Measurements from ENCODE around the gene INTS15. TPM values are rescaled to one million over a fixed set of nuclear protein-coding genes. Genes with fewer than 3 reads are reported as not detected.
"Not testable (repeated sequence)": the region's sequence is repeated elsewhere in the genome, so short reads cannot be mapped to it uniquely, and the experiment has no call there.

The INTS15 gene
- polyA plus RNA-seq, 3 donors: 37.3 to 47.6 (median 40.5) TPM

- DNase-seq: no peak
Measured at GRCh38 chr7:6614953-6615722, 25.3 kb downstream of the INTS15 start, which contains the start of gene ZNF853. ZNF853 (plus strand) TSS chr7:6615610; CDS start chr7:6616175, 565 bp downstream.

DNA sequence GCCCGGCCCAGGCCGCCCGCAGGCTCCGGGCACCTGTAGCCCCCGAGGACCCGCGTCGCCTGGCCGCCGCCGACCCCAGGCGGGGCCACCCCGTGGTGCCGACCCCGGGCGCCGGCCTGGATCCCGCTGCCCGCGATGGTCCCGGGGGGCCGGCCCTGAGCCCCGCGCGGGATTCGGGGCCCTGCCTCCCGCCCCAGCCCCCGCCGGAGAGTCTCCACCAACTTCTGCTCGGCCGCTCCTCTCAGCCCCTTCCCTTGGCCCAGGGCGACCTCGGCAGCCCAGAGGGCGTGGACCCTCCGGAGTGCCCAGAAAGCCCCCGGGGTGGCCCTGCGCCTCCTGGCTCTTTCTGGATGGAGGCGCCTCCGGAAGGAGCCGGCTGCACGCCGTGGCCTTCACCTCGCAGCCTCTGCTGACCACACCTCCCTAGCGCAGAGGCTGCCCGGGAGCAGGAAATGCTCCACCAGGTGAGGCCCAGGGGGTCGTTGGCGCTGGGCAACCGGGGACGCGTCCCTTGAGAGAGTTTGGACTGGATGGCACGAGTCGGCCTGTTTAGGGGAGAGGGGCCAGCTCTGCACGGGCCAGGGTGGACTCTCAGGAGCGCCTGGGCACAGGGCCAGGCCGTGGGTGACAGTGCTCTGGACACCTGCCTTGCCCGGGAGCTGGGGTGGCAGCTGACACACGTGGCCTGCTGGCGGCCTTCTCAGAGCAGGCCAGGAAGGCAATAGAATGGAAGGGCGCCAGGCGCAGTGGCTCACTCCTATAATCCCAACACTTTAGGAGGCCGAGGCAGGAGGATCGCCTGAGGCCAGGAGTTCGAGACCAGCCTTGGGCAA is 26.1 kb downstream of the INTS15 start:
- DNase-seq: no peak

DNA sequence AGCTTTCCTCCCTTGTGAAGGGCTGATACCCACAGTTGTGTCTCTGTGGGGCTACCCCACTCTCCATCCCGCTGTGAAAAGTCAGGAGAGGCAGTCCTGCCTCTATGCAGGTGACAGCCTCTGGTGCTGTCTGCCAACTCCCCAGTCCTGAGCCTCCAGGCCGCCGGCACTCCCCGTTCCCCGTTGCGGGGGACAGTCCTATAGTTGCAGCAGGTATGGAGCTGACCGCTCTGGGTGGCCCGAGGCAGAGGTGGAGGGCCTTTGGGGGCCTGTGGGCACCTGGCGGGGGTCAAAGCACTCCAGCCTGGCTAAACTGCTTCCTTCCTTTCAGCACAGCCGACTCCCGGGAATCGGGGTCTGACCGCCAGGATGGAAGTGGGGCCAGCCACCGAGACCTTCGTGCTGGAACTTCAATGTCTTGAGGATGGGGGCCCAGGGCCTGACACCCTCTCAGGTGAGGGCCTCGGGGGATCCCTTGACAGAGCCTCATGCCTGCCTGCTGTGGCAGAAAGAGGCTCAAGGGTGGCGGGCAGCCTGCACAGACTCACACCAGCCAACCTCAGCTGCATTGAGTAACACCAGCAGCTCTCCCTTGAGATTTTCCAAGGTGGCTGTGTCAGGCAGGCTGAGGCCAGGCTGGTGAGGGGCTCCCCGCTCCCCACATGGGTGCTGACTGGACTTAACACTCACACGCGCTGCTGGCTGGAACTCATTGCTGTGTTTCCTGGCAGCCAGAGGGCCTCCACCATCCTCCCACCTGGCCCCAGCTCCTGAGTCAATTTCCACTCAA is 27.2 kb downstream of the INTS15 start:
- DNase-seq: no peak

DNA sequence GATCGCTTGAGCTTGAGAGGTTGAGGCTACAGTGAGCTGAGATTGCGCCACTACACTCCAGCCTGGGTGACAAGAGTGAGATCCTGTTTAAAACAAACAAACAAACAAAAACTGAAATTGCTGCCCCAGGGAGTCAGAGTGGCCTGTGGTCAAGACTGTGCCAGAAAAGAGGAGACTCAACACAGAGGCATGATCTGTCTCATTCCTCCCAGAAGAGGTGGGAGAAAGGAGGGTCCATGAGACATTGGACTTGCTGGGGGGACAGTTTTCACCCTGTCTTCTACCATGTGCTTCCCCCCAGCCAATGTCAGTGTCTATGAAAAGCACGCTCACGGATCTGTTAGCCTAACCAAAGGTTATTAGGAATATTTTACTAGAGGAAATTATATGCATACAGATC is 28.8 kb downstream of the INTS15 start:
- DNase-seq: no peak

GRCh38 chr7:6619961-6620360 is 30.1 kb downstream of the INTS15 start:
- DNase-seq: no peak

DNA sequence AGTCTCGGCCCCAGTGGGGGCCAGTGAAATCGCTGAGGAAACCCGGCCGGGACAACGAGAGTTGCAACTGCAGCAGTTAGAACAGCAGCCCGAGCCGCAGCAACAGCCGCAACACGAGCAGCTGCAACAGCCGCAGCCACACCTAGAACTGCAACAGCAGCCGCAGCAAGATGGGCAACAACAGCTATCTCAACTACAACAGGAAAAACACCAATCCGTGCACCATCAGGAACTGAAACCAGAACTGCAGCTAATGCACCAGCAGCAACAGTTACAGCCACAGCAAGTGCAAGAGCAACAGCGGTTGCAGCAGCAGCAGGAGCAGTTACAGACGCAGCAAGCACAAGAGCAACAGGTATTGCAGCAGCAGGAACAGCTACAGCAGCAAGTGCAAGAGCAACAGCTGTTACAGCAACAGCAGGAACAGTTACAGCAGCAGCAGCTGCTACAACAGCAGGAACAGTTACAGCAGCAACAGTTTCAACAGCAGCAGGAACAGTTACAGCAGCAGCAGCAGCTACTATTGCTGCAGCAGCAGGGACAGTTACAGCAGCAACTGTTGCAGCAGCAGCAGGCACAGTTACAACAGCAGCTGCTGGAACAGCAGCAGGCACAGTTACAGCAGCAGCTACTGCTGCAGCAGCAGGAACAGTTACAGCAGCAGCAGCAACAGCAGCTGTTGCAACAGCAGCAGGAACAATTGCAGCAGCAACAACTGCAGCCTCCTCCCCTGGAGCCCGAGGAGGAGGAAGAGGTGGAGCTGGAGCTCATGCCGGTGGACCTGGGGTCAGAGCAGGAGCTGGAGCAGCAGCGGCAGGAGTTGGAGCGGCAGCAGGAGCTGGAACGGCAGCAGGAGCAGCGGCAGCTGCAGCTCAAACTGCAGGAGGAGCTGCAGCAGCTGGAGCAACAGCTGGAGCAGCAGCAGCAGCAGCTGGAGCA is 31.6 kb downstream of the INTS15 start:
- no peak for DNase-seq

- DNase-seq: no peak
Measured at GRCh38 chr7:6622134-6622710, 32.4 kb downstream of the INTS15 start.

DNA sequence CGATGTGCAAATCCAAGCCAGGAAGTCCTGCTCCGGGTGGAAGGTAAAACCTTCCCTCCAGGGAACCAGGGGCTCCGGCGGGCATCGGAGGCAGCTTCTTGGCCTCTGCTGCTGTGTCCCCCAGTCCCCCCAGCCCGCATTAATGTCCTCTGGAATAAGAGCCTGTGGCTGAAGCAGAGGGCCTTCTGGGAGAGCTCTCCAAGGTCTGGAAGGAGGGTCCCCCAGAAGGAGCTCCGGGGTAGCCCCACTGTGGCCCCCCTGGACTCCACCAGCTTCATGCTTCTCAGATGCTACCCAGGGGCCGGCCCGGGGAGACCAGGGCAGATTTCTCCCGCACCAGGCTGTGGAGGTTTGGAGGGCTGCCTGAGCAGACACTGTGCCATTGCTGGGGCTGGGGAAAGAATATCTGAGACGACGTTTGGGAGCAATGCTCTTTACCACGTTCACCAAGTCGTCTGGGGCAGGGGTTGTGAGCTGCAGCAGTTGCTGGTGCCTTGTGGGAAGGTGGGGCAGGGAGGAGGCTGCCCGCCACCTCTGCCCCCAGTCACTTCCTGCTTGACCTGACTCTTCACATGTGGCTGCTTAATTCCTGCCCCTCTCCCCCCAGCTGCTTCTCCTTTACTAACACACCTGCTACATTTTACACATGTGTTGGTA is 33.9 kb downstream of the INTS15 start:
- no peak for DNase-seq

GRCh38 chr7:6624246-6624611 is 34.4 kb downstream of the INTS15 start:
- DNase-seq: no peak

DNA sequence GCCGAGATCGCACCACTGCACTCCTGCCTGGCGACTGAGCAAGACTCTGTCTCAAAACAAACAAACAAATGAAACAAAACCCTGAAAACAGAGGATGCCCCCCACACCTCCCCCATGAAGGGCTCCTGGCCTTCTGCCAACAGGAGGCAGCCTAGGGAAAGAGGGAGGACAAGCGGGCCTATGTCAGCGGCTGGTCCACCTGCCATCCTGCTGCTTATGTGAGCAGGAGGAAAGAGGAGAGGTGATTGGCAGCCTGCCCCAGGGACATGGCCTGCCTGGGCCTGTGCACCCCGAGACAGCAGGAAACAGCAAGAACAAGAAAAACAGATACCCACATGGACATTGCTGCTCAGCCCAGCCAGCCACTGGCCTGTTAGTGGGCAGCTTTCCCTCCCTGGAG is 38.2 kb downstream of the INTS15 start:
- DNase-seq: no peak

DNA sequence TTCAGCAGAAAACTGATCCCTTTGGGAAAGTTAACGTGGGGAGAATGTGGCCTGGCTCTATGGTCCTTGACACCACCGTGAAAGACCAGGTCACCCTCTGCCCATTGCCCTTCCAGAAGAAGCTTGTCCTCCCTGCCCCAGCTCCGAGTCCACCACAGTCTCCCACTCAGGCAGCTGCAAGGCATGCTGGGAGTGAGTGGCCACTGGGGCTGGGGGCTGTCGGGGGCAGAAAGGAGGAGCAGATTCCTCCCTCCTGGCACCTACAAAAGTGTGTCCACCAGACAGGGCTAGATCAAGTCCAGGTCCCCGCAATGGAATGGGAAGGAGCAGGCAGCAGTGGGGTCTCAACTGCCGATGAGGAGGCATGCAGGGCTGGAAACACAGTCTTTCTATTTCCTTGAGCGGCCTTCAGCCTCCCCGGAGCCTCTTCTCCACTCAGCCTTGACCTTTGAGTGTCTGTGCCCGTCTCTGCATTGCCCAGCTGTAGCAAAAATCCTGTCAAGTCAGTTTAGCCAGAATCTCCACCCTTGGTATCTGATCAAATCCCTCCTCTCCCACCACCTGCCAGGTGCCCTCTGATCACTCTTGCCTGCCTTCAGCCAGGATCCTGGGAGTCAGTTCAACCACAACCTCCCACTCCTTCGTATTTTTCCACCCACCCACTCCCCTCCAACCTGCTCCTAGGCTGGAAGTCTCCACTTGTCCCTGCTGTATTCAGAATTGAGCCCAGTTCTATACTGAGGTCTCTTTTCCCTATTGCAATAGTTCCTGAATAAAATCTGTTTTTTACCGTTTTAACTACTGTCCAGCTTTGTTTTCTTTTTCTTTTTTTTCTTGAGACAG is 40.4 kb downstream of the INTS15 start:
- DNase-seq: no peak

DNA sequence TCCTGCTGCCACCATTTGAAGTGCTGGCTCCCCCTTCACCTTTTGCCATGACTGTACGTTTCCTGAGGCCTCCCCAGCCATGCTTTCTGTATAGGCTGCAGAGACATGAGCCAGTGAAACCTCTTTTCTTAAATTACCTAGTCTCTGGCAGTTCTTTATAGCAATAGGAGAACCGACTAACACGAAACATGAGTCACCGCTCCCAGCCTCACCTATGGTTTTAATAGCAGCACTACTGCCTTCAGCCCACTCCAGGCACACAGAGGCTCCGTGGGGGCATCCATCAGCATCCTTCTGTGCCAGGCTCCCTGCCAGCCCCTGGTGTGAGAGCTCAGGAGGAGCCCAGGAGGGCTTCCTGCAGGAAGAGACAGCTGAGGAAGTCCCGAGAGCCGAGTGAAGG is 41.8 kb downstream of the INTS15 start:
- DNase-seq: no peak

- DNase-seq: no peak
Measured at GRCh38 chr7:6634021-6634420, 44.2 kb downstream of the INTS15 start.

GRCh38 chr7:6634971-6635370 is 45.1 kb downstream of the INTS15 start:
- not testable (repeated sequence) for DNase-seq

GRCh38 chr7:6636741-6637543 is 47.1 kb downstream of the INTS15 start, which contains the start of gene ZNF316:
ZNF316 (plus strand) TSS chr7:6637318; CDS start chr7:6642410, 5,092 bp downstream.
- peak; percentile 49 for DNase-seq

DNA sequence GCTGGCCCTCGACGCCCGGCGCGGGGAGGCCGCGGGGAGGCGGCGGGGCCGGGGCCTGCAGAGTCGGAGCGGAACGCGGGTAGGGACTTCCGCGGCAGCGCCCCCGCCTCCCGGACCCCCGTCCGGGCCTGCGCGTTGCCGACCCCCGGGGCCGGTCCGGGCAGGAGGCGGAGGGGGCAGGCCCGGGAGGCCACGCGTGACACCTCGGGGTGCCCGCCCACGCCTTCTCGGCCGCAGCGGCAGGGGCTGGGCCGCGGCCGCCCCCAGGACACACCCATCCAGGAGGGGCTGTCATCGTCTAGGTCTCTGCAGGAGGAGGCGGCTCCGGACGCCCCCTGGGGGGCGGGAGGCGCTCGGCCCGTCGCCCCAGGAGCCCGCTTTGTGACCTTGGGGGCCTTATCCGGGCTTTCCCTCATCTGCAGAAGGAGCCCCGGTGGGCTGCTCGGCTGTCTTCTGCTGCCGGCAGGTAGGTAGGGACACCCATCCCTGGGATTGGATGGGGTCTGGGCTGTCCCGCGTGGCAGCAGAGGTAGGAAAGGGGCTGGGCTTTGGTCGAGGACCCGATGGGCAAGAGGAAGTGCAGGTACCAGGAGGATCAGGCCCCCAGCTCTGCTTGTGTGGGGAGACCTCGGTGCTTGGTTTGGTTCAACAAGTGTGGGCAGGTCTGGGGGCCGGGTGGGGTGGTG is 47.9 kb downstream of the INTS15 start:
- no peak for DNase-seq

GRCh38 chr7:6639032-6639431 is 49.2 kb downstream of the INTS15 start:
- no peak for DNase-seq

DNA sequence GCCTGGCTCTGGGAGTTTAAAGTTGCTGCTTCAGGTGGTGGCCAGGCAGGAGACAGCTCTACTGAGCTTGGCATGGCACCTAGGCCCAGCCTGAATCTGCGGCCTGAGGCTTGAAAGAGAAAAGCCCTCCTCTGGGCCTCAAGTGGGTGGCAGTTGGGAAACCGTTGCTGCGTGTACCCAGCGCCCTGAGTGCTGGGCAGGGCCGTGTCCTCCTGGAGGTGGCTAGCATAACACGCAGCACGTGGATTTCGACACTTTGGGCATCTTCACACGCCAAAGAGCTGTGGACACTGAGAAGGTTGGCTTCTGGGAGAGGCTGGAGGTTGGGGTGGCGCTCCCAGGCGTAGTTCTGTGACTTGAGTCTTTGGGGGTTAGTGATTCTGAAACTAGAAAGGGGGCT is 49.8 kb downstream of the INTS15 start:
- DNase-seq: no peak
